ENCODE data around the gene HERC3. TPM values are rescaled to one million over a fixed set of nuclear protein-coding genes. Genes with fewer than 3 reads are reported as not detected.

Gene HERC3
- total RNA-seq, 1 experiment from 2014 or later, result 17.3 TPM

DNA sequence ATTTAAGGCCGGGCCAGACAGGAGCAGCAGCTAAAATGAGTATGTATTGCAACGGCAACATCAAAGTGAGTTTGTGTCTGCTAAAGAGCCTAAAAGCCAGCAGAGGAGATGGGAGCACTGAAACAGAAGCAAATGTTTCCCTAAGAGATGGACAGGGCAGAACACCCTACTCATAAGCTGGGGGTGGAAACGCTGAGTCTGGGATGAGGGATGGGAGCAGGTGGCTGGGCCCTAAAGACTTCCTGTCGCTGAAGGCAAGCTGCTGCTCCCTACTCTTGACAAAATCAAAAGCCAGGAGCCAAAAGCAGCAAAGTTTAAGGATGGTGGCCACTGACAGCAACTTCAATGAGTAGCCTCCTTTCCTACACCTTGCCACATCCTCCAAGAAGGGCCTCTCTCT lies 145.9 kb downstream of the HERC3 start:
- Mint-ChIP-seq H3K9me3 (ENCODE audit: low read depth, unreplicated experiment) (no peaks in the 10 kb centered on the region), H3K27me3 (ENCODE audit: unreplicated experiment) (no peaks in the 10 kb centered on the region), H3K36me3 (ENCODE audit: insufficient read depth, unreplicated experiment) (no peaks in the 10 kb centered on the region), H3K4me3 (ENCODE audit: low read depth, unreplicated experiment) (no peak overlapping the region), H3K27ac (ENCODE audit: unreplicated experiment) (no peak overlapping the region), H3K4me1 (ENCODE audit: low read depth, unreplicated experiment) (peaks cover 5% of the 10 kb centered on the region)
- DNase-seq, result no peak
- intact Hi-C loops (cut with micrococcal nuclease; ENCODE audit: unreplicated experiment), result loop anchor here (5.0 kb wide), 1 partner anchor 54 kb away; no protein-coding TSS in a partner anchor
- no TSS peak for BruUV-seq (replicated peaks)
- TF ChIP-seq, protein P1, sequence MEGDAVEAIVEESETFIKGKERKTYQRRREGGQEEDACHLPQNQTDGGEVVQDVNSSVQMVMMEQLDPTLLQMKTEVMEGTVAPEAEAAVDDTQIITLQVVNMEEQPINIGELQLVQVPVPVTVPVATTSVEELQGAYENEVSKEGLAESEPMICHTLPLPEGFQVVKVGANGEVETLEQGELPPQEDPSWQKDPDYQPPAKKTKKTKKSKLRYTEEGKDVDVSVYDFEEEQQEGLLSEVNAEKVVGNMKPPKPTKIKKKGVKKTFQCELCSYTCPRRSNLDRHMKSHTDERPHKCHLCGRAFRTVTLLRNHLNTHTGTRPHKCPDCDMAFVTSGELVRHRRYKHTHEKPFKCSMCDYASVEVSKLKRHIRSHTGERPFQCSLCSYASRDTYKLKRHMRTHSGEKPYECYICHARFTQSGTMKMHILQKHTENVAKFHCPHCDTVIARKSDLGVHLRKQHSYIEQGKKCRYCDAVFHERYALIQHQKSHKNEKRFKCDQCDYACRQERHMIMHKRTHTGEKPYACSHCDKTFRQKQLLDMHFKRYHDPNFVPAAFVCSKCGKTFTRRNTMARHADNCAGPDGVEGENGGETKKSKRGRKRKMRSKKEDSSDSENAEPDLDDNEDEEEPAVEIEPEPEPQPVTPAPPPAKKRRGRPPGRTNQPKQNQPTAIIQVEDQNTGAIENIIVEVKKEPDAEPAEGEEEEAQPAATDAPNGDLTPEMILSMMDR (IDR thresholded peaks at IDR 0.05; ENCODE audit: unreplicated experiment), result no peak
- CTCF ChIA-PET, result no interaction called here

DNA sequence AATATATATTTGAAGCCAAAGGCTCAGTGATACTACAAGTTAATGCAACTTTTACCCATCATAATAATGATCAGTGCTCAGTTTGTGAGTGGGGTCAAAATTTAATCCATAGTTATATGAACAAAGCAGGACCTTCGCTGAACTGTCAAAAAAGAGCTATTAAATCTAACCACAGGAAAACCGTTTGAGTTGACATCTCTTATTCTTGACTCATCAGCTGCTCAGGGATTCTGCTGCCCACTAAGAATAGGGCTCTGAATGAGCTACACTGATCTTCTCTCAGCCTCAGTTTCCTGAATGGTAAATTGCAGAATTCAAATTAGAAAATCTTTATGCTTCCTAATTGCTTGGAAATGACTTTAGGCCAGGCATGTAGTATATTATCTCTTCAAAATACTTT lies 150.3 kb downstream of the HERC3 start:
- H3K9me3 Mint-ChIP-seq (ENCODE audit: low read depth, unreplicated experiment), result no peaks in the 10 kb centered on the region

DNA sequence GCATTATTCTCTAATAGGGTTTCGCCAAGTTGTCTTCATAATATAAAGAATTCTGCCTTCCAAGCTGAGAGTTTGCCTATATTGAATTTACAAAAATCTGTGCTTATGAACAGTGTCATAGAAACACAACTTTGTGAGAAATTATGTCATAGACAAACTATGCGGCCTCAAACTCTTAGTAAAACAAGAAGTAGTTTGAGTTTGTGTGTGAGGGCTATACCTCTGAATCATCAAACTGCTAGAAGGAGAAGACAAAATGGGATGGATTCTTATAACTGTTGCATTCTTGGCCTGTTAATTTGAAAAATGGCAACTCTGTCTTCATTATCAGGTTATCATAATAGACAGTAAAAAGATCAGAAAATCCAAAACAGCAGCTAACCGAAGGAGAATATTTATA lies 151.4 kb downstream of the HERC3 start:
- Mint-ChIP-seq H3K36me3 (ENCODE audit: insufficient read depth, unreplicated experiment) (peaks cover 3% of the 10 kb centered on the region), H3K27ac (ENCODE audit: unreplicated experiment) (no peak overlapping the region), H3K4me3 (ENCODE audit: low read depth, unreplicated experiment) (no peak overlapping the region), H3K4me1 (ENCODE audit: low read depth, unreplicated experiment) (no peaks in the 10 kb centered on the region), H3K9me3 (ENCODE audit: low read depth, unreplicated experiment) (no peaks in the 10 kb centered on the region), H3K27me3 (ENCODE audit: unreplicated experiment) (no peaks in the 10 kb centered on the region)
- TF ChIP-seq, protein P1 (IDR thresholded peaks at IDR 0.05; ENCODE audit: unreplicated experiment), result no peak
- CTCF ChIA-PET, result no interaction called here
- no peak for DNase-seq
- BruUV-seq (replicated peaks), result no TSS peak
- intact Hi-C loops (cut with micrococcal nuclease; ENCODE audit: unreplicated experiment), result no loop called here

More for the DNA sequence above, 150.3 kb downstream of the HERC3 start:
- Mint-ChIP-seq H3K4me1 (ENCODE audit: low read depth, unreplicated experiment) (no peaks in the 10 kb centered on the region), H3K27me3 (ENCODE audit: unreplicated experiment) (no peaks in the 10 kb centered on the region), H3K36me3 (ENCODE audit: insufficient read depth, unreplicated experiment) (no peaks in the 10 kb centered on the region), H3K27ac (ENCODE audit: unreplicated experiment) (no peak overlapping the region), H3K4me3 (ENCODE audit: low read depth, unreplicated experiment) (no peak overlapping the region)
- no peak for DNase-seq
- CTCF ChIA-PET, result no interaction called here
- intact Hi-C loops (cut with micrococcal nuclease; ENCODE audit: unreplicated experiment), result no loop called here
- BruUV-seq (replicated peaks), result no TSS peak
- TF ChIP-seq, protein P1 (IDR thresholded peaks at IDR 0.05; ENCODE audit: unreplicated experiment), result no peak

DNA sequence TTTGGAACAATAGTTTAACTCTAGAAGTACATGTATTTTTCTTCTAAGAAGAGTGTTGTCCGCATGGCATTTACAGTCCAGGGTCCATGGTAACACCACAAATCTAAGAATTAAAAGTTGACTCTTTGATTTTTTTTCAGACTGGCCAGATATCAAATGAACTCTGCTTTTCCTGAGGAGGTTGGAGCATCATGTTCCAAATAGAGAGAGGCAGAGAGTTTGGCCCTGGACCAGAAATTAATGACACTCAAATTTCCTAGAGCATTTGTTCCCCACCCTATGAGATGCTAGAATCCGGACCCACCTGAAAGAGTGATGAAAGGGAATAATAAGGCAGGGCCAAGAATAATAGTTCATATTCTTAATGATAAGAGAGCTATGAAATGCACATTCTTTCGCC lies 152.3 kb downstream of the HERC3 start:
- CTCF ChIA-PET, result no interaction called here
- no peak for DNase-seq
- H3K4me3 Mint-ChIP-seq (ENCODE audit: low read depth, unreplicated experiment), result no peak overlapping the region
- H3K27ac Mint-ChIP-seq (ENCODE audit: unreplicated experiment), result no peak overlapping the region
- peaks cover 6% of the 10 kb centered on the region for H3K36me3 Mint-ChIP-seq (ENCODE audit: insufficient read depth, unreplicated experiment)
- no peaks in the 10 kb centered on the region for H3K4me1 Mint-ChIP-seq (ENCODE audit: low read depth, unreplicated experiment)
- H3K27me3 Mint-ChIP-seq (ENCODE audit: unreplicated experiment), result no peaks in the 10 kb centered on the region
- TF ChIP-seq, protein P1 (IDR thresholded peaks at IDR 0.05; ENCODE audit: unreplicated experiment), result no peak
- BruUV-seq (replicated peaks), result no TSS peak
- no peaks in the 10 kb centered on the region for H3K9me3 Mint-ChIP-seq (ENCODE audit: low read depth, unreplicated experiment)
- intact Hi-C loops (cut with micrococcal nuclease; ENCODE audit: unreplicated experiment), result no loop called here

All from Calu3 (cell line).